Epithelial cell of proximal tubule (primary cell): ENCODE measurements around the gene TRAP1. TPM values are rescaled to one million over a fixed set of nuclear protein-coding genes. Genes with fewer than 3 reads are reported as not detected.

Experiments
- DNase-seq: peaks from one replicate; pipeline ENCODE4 v3.0.0-alpha.2; 2011; ENCODE audit warnings: low read depth
- H3K4me3 ChIP-seq: 2 replicates; pipeline ENCODE4 v1.5.1; 2011; ENCODE audit warnings: low read depth, mild to moderate bottlenecking, low read length
- CTCF ChIP-seq: conservative IDR thresholded peaks from 2 replicates; pipeline ENCODE4 v1.5.1; 2012; ENCODE audit warnings: low read depth, mild to moderate bottlenecking, low read length
- total RNA-seq: library from RNA; depleted of rRNA; stranded (reverse); fragments of >200 nt; gene quantifications from 2 replicates; pipeline ENCODE4 v1.2.3, GENCODE V29; 2015

The TRAP1 gene
- total RNA-seq, 1 donor from 2014 or later: 143 TPM

GRCh38 chr16:3759736-3760135 lies 42.4 kb upstream of the TRAP1 start:
- no peak for TF ChIP-seq CTCF
- no peak for DNase-seq

GRCh38 chr16:3756113-3756512 lies 38.8 kb upstream of the TRAP1 start:
- DNase-seq: no peak
- no peak for TF ChIP-seq CTCF
- H3K4me3 ChIP-seq: no peak overlapping the region

More at GRCh38 chr16:3759736-3760135, 42.4 kb upstream of the TRAP1 start:
- H3K4me3 ChIP-seq: no peak overlapping the region

GRCh38 chr16:3755249-3755648 lies 37.9 kb upstream of the TRAP1 start:
- no peak for TF ChIP-seq CTCF
- DNase-seq: no peak
- H3K4me3 ChIP-seq: no peak overlapping the region

- no peak for TF ChIP-seq CTCF
- no peak for DNase-seq
- H3K4me3 ChIP-seq: no peak overlapping the region
These were observed 37.4 kb upstream of the TRAP1 start for GRCh38 chr16:3754772-3755171.

- H3K4me3 ChIP-seq: no peak overlapping the region
- no peak for DNase-seq
- no peak for TF ChIP-seq CTCF
These were observed 36.9 kb upstream of the TRAP1 start for GRCh38 chr16:3754081-3754703.

- no peak overlapping the region for H3K4me3 ChIP-seq
- TF ChIP-seq CTCF: no peak
- no peak for DNase-seq
These were observed 35.7 kb upstream of the TRAP1 start for GRCh38 chr16:3752984-3753383.

- DNase-seq: no peak
- TF ChIP-seq CTCF: no peak
- no peak overlapping the region for H3K4me3 ChIP-seq
These were observed 34.6 kb upstream of the TRAP1 start for GRCh38 chr16:3751878-3752277.
